Measurements from ENCODE around the gene TTC4. TPM values are rescaled to one million over a fixed set of nuclear protein-coding genes. Genes with fewer than 3 reads are reported as not detected.

TTC4 gene
- total and polyA plus RNA-seq, 2 experiments from 2014 or later: 14.0 to 20.0 TPM

DNA sequence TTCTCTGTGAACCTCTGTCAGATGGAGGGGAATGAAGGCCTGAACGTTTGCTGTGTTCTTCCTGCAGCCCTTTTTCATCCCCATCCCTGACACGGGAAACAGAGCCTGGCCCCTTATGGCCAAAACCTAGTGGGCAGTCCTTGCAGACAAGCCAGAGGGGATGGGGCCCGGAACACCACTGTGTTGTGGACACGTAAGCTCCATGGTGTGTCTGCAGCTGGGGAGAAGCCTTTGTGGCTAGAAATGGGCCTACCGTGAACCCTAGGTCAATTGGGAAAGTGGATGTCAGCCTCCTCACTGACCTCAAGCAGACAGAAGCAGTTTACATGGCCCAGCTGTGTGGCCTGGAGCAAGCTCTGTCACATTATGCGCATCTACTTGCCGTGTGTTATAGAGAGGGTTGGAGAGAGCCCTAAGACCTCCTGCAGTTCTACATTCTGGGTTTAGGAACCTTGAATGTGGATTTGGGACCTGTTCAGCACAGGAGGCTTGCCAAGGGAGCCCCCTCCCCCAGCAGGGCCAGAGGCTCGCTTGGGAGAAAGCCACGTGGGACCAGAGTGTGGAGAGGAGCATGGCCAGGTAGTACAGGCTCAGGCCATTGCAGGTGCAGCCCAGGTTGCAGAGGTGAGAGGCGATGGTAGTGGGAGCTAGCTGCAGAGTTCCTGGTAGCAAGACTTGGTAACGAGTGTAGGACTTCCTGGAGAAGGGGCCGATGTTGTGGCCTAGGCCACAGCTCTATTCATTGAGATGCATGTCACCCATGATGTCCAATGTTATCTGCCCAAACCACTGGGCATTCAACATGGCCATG is 28.0 kb downstream of the TTC4 start:
- no peaks in the 10 kb centered on the region for H3K36me3 ChIP-seq (replicated peaks; ENCODE audit: insufficient read depth, low read depth)

DNA sequence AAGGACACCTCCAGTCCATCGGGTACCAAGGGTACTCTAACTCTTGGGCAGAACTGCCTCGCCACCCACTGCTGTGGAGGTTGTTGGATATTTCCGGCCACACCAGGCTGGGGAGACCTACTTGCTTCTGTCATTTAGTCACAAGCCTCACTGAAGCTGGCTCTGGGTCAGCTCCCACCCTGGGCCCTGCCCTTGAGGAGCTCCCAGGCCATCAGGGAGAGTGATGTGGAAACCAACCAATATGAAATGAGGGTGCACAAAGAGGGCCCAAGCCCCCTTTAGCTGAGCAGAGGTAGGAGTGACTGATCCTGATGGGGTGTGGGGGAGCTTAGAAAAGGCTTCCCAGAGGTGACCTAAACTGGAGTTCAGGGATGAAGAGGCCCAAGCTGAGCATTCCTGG is 29.0 kb downstream of the TTC4 start:
- Histone ChIP-seq H3K79me2 (no peaks in the 10 kb centered on the region), H3K4me2 (no peak overlapping the region), H2AFZ (no peak overlapping the region), H3K4me1 (ENCODE audit: insufficient read depth) (no peaks in the 10 kb centered on the region), H4K20me1 (ENCODE audit: insufficient read depth, poor library complexity, severe bottlenecking) (no peaks in the 10 kb centered on the region), H3K27me3 (no peaks in the 10 kb centered on the region), H3K27ac (no peak overlapping the region), H3K9me2 (replicated peaks; ENCODE audit: insufficient read depth) (no peaks in the 10 kb centered on the region), H3K9me3 (ENCODE audit: low read depth) (no peaks in the 10 kb centered on the region), H3K36me3 (replicated peaks; ENCODE audit: insufficient read depth, low read depth) (no peaks in the 10 kb centered on the region), H3K4me3 (no peak overlapping the region)
- 87% methylated on average over 3 of the region's 3 CpGs for WGBS (ENCODE audit: low lambda C conversion rate, missing lambda C conversion rate)
- DNase-seq (ENCODE audit: low spot score): no peak
- TF ChIP-seq EZH2 (IDR thresholded peaks at IDR 0.05; ENCODE audit: borderline replicate concordance) (no peak), EZH2phosphoT487 (IDR thresholded peaks at IDR 0.05; ENCODE audit: low read depth, severe bottlenecking, unreplicated experiment) (no peak)

More for the DNA sequence above, 28.0 kb downstream of the TTC4 start:
- TF ChIP-seq EZH2 (IDR thresholded peaks at IDR 0.05; ENCODE audit: borderline replicate concordance) (no peak), EZH2phosphoT487 (IDR thresholded peaks at IDR 0.05; ENCODE audit: low read depth, severe bottlenecking, unreplicated experiment) (no peak)
- TF ChIP-seq, protein P1, sequence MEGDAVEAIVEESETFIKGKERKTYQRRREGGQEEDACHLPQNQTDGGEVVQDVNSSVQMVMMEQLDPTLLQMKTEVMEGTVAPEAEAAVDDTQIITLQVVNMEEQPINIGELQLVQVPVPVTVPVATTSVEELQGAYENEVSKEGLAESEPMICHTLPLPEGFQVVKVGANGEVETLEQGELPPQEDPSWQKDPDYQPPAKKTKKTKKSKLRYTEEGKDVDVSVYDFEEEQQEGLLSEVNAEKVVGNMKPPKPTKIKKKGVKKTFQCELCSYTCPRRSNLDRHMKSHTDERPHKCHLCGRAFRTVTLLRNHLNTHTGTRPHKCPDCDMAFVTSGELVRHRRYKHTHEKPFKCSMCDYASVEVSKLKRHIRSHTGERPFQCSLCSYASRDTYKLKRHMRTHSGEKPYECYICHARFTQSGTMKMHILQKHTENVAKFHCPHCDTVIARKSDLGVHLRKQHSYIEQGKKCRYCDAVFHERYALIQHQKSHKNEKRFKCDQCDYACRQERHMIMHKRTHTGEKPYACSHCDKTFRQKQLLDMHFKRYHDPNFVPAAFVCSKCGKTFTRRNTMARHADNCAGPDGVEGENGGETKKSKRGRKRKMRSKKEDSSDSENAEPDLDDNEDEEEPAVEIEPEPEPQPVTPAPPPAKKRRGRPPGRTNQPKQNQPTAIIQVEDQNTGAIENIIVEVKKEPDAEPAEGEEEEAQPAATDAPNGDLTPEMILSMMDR (IDR thresholded peaks at IDR 0.05; ENCODE audit: poor library complexity): no peak
- Histone ChIP-seq H3K9me3 (ENCODE audit: low read depth) (no peaks in the 10 kb centered on the region), H3K4me2 (no peak overlapping the region), H3K4me3 (no peak overlapping the region), H3K79me2 (no peaks in the 10 kb centered on the region), H3K4me1 (ENCODE audit: insufficient read depth) (no peaks in the 10 kb centered on the region), H3K27me3 (no peaks in the 10 kb centered on the region), H2AFZ (no peak overlapping the region), H4K20me1 (ENCODE audit: insufficient read depth, poor library complexity, severe bottlenecking) (no peaks in the 10 kb centered on the region), H3K9me2 (replicated peaks; ENCODE audit: insufficient read depth) (no peaks in the 10 kb centered on the region), H3K27ac (no peak overlapping the region)
- no peak for DNase-seq (ENCODE audit: low spot score)
- WGBS (ENCODE audit: low lambda C conversion rate, missing lambda C conversion rate): 90% methylated on average over 12 of the region's 12 CpGs

DNA sequence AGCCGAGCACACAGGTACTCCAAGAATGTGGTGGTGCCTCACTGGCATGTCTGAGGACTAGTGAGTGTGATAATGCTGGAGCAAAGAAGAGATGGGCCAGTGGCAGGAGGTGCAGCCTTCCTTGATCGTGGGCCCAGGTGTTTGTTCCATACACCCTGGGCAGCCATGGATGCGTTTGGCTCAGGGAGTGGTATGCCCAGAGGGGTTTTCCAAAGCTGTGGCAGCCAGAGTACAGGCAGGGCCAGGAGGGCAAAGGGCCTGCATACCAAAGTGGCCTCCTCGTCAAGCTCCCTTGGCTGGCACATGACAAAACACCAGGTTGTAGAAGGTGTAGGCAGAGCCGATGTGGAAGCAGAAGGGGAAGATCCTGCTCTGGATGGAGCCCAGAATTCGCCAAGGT is 29.6 kb downstream of the TTC4 start:
- no peak overlapping the region for H3K4me2 ChIP-seq
- H3K79me2 ChIP-seq: no peaks in the 10 kb centered on the region
- WGBS (ENCODE audit: low lambda C conversion rate, missing lambda C conversion rate): 95% methylated on average over 6 of the region's 6 CpGs
- no peaks in the 10 kb centered on the region for H3K9me2 ChIP-seq (replicated peaks; ENCODE audit: insufficient read depth)
- no peaks in the 10 kb centered on the region for H3K9me3 ChIP-seq (ENCODE audit: low read depth)
- H3K4me3 ChIP-seq: no peak overlapping the region
- H3K36me3 ChIP-seq (replicated peaks; ENCODE audit: insufficient read depth, low read depth): no peaks in the 10 kb centered on the region
- H3K27ac ChIP-seq: no peak overlapping the region
- no peaks in the 10 kb centered on the region for H3K4me1 ChIP-seq (ENCODE audit: insufficient read depth)
- H2AFZ ChIP-seq: no peak overlapping the region
- H3K27me3 ChIP-seq: no peaks in the 10 kb centered on the region
- DNase-seq (ENCODE audit: low spot score): no peak
- H4K20me1 ChIP-seq (ENCODE audit: insufficient read depth, poor library complexity, severe bottlenecking): no peaks in the 10 kb centered on the region
- no peak for TF ChIP-seq EZH2 (IDR thresholded peaks at IDR 0.05; ENCODE audit: borderline replicate concordance)
- TF ChIP-seq, protein P1 (IDR thresholded peaks at IDR 0.05; ENCODE audit: poor library complexity): no peak
- TF ChIP-seq EZH2phosphoT487 (IDR thresholded peaks at IDR 0.05; ENCODE audit: low read depth, severe bottlenecking, unreplicated experiment): no peak

DNA sequence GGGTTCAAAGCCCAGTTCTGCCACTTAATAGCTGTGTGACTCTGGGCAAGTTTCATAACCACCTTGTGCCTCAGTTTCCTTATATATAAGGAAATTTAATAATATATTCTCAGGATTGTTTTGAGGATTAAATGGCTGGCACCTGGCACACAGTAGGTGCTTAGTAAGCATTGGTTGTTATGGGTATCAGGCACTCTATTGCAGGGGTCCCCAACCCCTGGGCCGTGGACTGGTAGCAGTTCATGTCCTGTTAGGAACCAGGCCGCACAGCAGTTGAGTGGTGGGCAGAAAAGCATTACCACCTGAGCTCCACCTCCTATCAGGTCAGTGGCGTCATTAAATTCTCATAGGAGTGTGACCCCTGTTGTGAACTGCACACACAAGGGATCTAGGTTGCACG is 30.2 kb downstream of the TTC4 start:
- no peak overlapping the region for H3K4me3 ChIP-seq
- no peak for DNase-seq (ENCODE audit: low spot score)
- no peaks in the 10 kb centered on the region for H3K27me3 ChIP-seq
- no peak overlapping the region for H3K4me2 ChIP-seq
- no peaks in the 10 kb centered on the region for H3K36me3 ChIP-seq (replicated peaks; ENCODE audit: insufficient read depth, low read depth)
- H4K20me1 ChIP-seq (ENCODE audit: insufficient read depth, poor library complexity, severe bottlenecking): no peaks in the 10 kb centered on the region
- no peak overlapping the region for H3K27ac ChIP-seq
- no peaks in the 10 kb centered on the region for H3K9me3 ChIP-seq (ENCODE audit: low read depth)
- no peak for TF ChIP-seq EZH2phosphoT487 (IDR thresholded peaks at IDR 0.05; ENCODE audit: low read depth, severe bottlenecking, unreplicated experiment)
- TF ChIP-seq, protein P1 (IDR thresholded peaks at IDR 0.05; ENCODE audit: poor library complexity): no peak
- TF ChIP-seq EZH2 (IDR thresholded peaks at IDR 0.05; ENCODE audit: borderline replicate concordance): no peak
- no peaks in the 10 kb centered on the region for H3K4me1 ChIP-seq (ENCODE audit: insufficient read depth)
- no peaks in the 10 kb centered on the region for H3K9me2 ChIP-seq (replicated peaks; ENCODE audit: insufficient read depth)
- H3K79me2 ChIP-seq: no peaks in the 10 kb centered on the region
- 97% methylated on average over 4 of the region's 4 CpGs for WGBS (ENCODE audit: low lambda C conversion rate, missing lambda C conversion rate)
- no peak overlapping the region for H2AFZ ChIP-seq

Measured in hepatocyte (in vitro differentiated cells).